HG03025 (cell line): ENCODE data around the gene ZNF831.

Experiments
- ATAC-seq: cut with Tn5 transposase; IDR thresholded peaks from one replicate; pipeline ENCODE4 v1.9.1; 2021; ENCODE audit warnings: mild to moderate bottlenecking, moderate library complexity; ENCODE audit not compliant: unreplicated experiment, low FRiP score

ZNF831 gene

DNA sequence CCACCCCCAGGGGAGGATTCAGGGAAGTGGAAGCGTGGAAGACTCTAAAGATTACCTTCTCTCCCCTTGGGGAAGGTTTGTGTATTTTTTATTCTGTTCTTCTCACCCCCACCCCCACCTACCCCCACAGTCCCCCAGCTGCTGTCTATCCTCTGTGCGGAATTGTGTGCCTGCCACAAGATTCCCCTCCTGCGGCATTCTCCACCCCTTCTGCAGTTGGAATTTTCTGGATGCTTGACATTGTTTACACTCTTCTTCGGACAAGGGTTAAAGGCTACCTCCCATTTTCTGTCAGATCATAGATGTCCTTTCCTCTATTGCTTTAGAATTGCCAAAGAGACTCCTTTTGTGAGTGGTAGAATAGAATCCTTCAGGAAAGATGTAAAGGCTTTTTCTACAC, 76.4 kb downstream of the ZNF831 start:
- no peak for ATAC-seq

DNA sequence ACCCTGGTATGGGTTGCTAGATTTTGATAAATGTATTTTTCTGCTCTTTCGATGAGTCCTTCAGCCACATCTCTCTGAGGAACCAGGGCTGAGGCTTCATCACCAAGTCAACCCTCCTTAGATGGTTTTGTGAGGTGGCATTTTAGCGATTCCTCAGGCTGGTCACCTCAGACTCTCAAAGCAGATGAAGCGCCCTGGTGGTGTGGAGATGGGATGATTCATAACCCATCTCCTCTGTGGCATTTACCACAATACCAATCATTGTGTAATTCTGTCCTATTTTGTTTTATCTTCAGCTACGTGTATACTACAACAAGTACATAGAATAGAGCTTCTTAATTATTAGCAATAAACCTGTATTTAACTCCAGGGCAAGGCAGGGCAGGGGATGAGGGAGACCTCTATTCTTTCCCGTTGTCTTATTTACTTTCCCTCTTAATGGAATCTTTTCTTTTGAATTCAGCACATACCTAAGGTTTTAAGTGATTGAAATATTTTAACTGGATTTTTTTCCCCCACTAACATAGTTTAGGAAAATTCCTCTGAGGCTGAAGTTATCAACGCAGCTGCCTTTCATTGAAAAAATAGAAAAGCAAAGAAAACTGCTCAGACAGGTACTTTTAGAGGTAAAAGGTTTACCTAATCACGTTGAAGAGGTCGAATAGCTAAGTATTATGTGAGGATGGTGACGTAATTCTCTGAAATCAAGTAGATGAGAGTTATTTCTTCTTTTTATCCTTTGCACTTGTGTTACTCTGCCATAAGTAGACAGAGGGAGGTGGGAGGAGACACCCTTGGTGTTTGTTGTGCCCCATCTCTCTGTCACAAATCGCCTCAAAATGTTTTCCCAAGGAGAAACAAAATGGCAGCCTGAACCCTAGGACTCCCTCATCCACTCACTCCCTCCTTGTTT, 79.3 kb downstream of the ZNF831 start:
- ATAC-seq, result no peak

DNA sequence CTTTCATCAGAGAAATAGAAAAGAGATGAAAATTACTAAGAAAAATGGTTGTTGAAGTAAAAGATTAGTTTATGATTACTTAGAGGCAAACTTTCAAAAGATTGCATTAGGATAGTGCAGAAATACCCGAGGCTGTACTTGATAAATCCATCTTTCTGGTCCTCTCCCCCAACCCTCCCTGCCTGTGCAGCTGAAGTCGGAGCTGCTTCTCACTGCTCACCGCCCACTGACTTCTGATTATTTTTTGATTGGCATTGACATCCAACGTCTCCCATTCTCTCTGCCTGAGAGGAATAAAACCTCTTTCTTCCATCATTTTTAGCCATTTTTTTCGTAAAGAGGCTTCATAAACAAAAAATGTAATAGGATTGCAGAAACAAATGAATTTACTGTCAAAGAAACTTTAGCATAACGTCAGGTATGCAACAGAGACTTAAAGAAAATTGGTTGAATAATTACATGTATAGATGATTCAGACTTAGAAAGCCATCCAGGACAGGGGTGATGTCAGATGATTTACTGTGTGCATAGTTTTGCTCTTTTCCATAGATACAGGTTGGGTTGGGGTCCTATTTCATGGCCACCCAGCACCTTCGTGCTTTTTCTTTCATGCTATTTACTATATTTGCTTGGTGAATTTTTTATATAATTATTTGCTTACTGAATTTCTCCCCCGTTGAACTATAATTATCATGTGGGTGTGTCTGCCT, 83.2 kb downstream of the ZNF831 start:
- ATAC-seq, result no peak

GRCh38 chr20:59247731-59248684, 84.4 kb downstream of the ZNF831 start:
- ATAC-seq, result no peak

- ATAC-seq, result no peak
These were observed 86.7 kb downstream of the ZNF831 start for GRCh38 chr20:59250293-59250692.

GRCh38 chr20:59253325-59253724, 89.7 kb downstream of the ZNF831 start:
- no peak for ATAC-seq

DNA sequence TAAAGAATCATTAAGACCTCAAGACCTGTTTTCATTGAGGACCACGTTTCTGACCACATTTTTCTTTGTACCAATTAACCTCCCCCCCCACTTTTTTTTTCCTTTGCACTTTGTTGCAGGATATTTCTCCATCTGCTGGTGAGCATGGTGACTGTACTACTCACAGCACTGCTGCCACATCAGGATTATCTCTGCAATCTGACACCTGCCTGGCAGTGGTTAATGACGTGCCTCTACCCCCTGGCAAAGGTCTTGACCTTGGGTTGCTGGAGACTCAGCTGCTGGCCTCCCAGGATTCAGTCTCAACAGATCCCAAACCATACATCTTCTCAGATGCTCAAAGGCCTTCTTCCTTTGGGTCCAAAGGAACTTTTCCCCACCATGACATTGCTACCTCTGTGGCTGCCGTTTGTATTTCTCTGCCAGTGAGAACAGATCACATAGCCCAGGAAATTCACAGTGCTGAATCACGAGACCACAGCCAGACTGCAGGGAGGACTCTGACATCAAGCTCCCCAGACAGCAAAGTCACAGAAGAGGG, 90.2 kb downstream of the ZNF831 start:
- ATAC-seq, result no peak

DNA sequence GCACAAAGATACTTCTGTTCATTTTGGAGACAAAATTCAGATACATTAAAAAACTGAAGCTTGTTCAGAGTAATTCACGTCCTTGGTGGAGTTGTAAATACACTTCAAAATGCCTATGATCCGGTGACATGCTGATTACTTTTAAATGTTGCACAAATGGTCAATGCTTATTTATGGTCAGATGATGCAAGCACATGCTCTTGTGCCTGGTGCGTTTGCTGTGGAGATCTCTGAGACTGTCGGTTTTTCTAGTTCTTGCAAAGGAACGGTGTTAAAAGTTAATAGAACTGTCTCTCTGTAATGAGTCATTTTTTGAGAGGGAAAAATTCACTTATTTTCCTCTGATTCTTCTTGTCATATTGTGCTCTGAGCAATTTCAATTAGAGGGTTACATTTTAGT, 91.6 kb downstream of the ZNF831 start:
- no peak for ATAC-seq

- no peak for ATAC-seq
These were observed 94.6 kb downstream of the ZNF831 start for GRCh38 chr20:59258221-59258621.

GRCh38 chr20:59259946-59260345, 96.3 kb downstream of the ZNF831 start:
- no peak for ATAC-seq

DNA sequence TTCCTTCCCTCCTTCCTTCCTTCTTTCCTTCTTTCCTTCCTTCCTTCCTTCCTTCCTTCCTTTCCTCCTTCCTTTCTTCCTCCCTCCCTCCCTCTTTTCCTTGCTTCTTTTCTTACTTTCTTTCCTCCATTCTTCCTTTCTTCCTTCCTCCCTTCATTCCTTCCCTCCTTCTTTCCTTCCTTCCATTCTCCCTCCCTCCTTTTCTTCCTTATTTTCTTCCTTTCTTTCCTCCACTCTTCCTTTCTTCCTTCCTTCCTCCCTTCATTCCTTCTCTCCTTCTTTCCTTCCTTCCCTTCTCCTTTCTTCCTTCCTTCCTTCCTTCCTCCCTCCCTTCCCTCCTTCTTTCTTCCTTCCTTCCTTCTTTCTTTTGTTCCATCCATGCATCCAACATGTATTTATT, 101.7 kb downstream of the ZNF831 start:
- ATAC-seq, result no peak

GRCh38 chr20:59268870-59269269, 105.2 kb downstream of the ZNF831 start:
- ATAC-seq, result no peak

GRCh38 chr20:59269411-59270025, 105.9 kb downstream of the ZNF831 start:
- ATAC-seq, result no peak

DNA sequence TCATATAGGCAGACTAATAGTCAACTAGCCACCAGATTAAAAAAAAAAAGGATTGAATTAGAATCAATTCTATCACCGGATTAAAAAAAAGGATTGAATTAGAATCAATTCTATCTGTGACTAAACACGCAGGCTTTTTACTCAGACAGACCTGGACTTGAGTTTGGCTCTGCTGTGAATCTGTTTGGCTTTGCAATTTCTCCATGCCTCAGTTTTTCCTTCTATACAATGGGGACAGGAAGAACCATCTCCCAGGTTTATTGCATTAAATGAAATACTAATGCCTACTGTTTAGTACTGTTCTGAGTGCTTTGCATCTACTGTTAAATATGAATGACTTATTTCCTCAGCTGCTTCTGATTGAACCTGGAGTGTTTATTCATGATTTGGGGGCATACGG, 106.8 kb downstream of the ZNF831 start:
- no peak for ATAC-seq

DNA sequence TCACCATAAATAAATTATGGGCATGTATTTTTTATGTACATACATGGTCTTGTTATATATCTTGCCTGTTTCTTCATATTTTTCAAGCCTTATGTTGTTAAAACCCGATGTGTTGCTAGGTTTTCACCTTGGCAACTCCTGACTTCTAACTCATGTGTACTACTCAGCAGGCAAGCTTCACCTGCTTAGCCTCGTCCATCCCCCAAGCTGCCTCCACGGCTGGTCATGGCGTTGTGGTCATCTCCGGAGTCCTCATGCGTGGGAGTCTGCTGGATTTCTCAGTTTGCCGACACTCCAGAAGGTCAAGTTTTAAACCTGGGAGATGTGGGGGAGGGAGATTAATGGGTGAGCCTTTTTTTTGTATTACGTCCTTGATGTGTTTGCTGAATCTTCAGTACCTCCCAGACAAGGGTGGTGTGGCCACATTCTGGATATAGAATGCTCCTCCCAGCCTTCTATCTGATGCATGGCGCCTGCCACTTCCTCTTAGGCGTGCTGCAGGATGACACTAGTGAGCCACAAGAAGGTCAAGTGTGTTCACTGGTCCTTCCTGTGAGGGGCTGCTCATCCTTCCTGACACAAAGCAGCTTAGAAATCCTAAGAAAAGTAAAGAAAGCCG, 110.2 kb downstream of the ZNF831 start:
- ATAC-seq, result no peak

- ATAC-seq, result no peak
These were observed 113.3 kb downstream of the ZNF831 start for GRCh38 chr20:59276938-59277337.

- no peak for ATAC-seq
These were observed 120.8 kb downstream of the ZNF831 start for GRCh38 chr20:59284470-59284869.

GRCh38 chr20:59289994-59290393, 126.4 kb downstream of the ZNF831 start:
- no peak for ATAC-seq

DNA sequence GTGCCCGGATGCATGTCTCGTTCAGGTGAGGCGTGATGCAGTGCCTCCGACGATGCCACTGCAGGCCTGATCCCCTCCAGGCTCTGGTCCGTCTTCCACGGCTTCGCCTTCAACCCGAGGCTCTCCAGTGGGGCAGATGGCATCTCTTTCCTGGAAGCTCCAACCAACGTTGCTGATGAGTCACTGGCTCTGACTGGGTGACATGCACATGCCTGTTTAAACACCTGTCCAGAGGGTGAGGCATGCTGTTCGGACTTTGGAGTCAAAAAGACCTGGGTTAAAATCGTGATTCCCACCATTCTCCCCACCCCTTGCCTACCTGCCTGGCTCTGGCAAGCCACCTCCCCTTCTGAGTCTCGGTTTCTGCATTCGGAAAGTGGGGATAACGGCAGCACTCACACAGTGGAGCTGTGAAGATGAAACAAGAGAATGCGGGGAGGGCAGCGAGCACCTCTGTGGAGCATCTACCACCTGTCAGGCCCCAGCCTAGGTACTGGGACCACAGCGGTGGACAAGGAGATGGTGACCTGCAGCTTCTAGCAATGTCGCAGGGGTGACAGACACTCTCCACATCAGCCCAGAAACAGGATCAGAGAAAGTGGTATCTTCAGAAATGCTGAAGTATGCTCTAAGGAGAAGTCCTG, 128.2 kb downstream of the ZNF831 start:
- no peak for ATAC-seq
